CD4-positive, CD25-positive, alpha-beta regulatory T cell (primary cell): Measurements from ENCODE around the gene JSRP1. TPM values are rescaled to one million over a fixed set of nuclear protein-coding genes. Genes with fewer than 3 reads are reported as not detected.
A peak's percentile ranks its signal among the peaks of the same experiment; 100 is the strongest.

Experiments used
- ATAC-seq, 2 donors: fragments of 150-1000 bp; cut with Tn5 transposase; one replicate each; pipeline ENCODE4 v1.10.0; 2021; ENCODE audit warnings: low read depth in 2 of 2, moderate number of reproducible peaks in 2 of 2, moderate library complexity in 1 of 2
- DNase-seq, 3 donors: peaks; one replicate each; pipeline versions ENCODE4 v3.0.0 to v3.0.0-alpha.2; 2012 to 2022; ENCODE audit warnings: mixed read lengths in 1 of 3
- H3K27ac ChIP-seq: one replicate; pipeline ENCODE4 v1.7.0; 2013; ENCODE audit warnings: mild to moderate bottlenecking, low read length; ENCODE audit not compliant: insufficient read depth, poor library complexity, severe bottlenecking
- H3K27me3 ChIP-seq: one replicate; pipeline ENCODE4 v1.7.0; 2013; ENCODE audit warnings: low read length; ENCODE audit not compliant: control insufficient read depth, insufficient read depth
- H3K36me3 ChIP-seq: one replicate; pipeline ENCODE4 v1.7.0; 2013; ENCODE audit warnings: mild to moderate bottlenecking, low read length, moderate library complexity; ENCODE audit not compliant: control insufficient read depth, insufficient read depth
- H3K4me1 ChIP-seq: 2 replicates; pipeline ENCODE4 v1.7.0; 2013; ENCODE audit warnings: mild to moderate bottlenecking, low read length; ENCODE audit not compliant: insufficient read depth, control insufficient read depth, poor library complexity, severe bottlenecking
- H3K4me3 ChIP-seq: one replicate; pipeline ENCODE4 v1.7.0; 2013; ENCODE audit warnings: low read depth, mild to moderate bottlenecking, low read length, moderate library complexity
- H3K9me3 ChIP-seq, 2 experiments: 1 replicate in 1 of 2; 2 replicates in 1 of 2; pipeline ENCODE4 v1.7.0; 2013; ENCODE audit warnings: low read length in 2 of 2, mild to moderate bottlenecking in 1 of 2, moderate library complexity in 1 of 2; ENCODE audit not compliant: control insufficient read depth in 2 of 2
- H3K27ac Mint-ChIP-seq, 3 donors: one replicate each; pipeline ENCODE4 v1.8.0; 2020 to 2022; ENCODE audit warnings: mild to moderate bottlenecking in 3 of 3, mixed read lengths in 3 of 3, moderate library complexity in 2 of 3
- H3K27me3 Mint-ChIP-seq: one replicate; pipeline ENCODE4 v1.8.0; 2022; ENCODE audit warnings: mild to moderate bottlenecking, mixed read lengths
- H3K36me3 Mint-ChIP-seq: one replicate; pipeline ENCODE4 v1.8.0; 2020; ENCODE audit warnings: mixed read lengths
- H3K4me1 Mint-ChIP-seq, 4 donors: one replicate each; pipeline ENCODE4 v1.8.0; 2020 to 2022; ENCODE audit warnings: mixed read lengths in 4 of 4, mild to moderate bottlenecking in 1 of 4
- H3K4me3 Mint-ChIP-seq, 4 donors: one replicate each; pipeline ENCODE4 v1.8.0; 2020 to 2022; ENCODE audit warnings: mild to moderate bottlenecking in 4 of 4, mixed read lengths in 4 of 4, moderate library complexity in 3 of 4
- H3K9me3 Mint-ChIP-seq, 7 donors: one replicate each; pipeline ENCODE4 v1.8.0; 2020 to 2022; ENCODE audit warnings: mixed read lengths in 7 of 7, mild to moderate bottlenecking in 3 of 7, moderate library complexity in 2 of 7
- polyA plus RNA-seq, 4 donors: library from polyadenylated mRNA; unstranded; fragments of 300-500 nt; fragmentation: Illumina TruSeq; gene quantifications; one replicate each; pipeline ENCODE4 v1.2.3, GENCODE V29; 2021
- total RNA-seq: library from RNA; stranded (reverse); gene quantifications from one replicate; pipeline ENCODE4 v1.2.3, GENCODE V29; 2022

Gene JSRP1
- total and polyA plus RNA-seq, 5 donors from 2014 or later = 0.89 to 2.4 (median 1.6) TPM

DNA sequence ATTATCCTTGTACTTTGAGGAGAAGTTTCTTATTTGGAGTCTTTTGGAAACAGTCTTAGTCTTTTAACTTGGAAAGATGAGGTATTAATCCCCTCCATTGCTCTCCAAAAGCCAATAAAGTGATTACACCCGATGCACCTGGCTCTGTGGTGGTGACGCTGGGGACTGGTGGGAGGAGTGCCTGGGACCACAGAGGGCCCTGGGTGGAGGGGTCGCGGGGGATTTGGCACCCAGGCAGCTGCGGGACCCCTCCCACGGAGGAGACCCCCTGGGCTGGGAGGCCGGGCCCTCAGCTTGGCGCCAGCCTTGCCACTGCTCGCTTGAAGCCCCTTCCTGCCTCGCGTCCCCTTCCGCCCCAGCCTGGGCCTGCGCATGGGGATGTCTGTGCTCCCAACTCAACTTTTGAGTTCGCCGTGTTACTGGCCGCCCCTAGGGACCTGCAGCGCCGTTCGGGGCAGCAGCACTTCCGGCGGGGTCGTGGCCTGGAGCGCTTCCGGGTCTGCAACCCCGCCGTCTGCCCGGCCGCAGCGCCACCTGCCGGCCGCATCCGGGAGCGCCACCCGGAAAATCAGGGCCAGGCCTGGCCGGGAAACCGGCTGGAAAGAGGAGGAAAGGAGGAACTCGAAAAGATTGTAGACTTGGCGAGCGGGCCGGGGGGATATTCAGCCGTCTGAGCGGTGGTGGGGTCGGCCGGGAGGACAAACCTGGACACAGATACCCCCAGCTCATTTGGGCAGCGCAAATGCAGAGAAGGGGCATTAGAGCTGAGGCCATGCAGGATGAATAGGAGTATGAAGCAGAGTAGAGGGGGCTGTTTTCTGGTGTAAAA is 17.4 kb upstream of the JSRP1 start:
- Histone ChIP-seq H3K36me3 (no peaks in the 10 kb centered on the region), H3K9me3 (no peaks in the 10 kb centered on the region), H3K4me3 (peak overlapping the region; percentile 32), H3K27me3 (no peaks in the 10 kb centered on the region), H3K4me1 (peaks cover 41% of the 10 kb centered on the region), H3K27ac (peak overlapping the region; percentile 87)
- peak overlapping the region in 2 of 3 donors; percentile 73 to 95 for H3K27ac Mint-ChIP-seq
- H3K27me3 Mint-ChIP-seq = peaks cover 11% of the 10 kb centered on the region
- peak; percentile 75 to 88 (median 77) for DNase-seq
- H3K4me3 Mint-ChIP-seq = peak overlapping the region; percentile 63 to 99 (median 76)
- peaks cover 20% of the 10 kb centered on the region for H3K36me3 Mint-ChIP-seq
- peaks cover 0 to 3% (median 0%) of the 10 kb centered on the region in 7 donors for H3K9me3 Mint-ChIP-seq
- peak; percentile 9 to 30 for ATAC-seq
- H3K4me1 Mint-ChIP-seq = peaks cover 6 to 46% (median 20%) of the 10 kb centered on the region in 4 donors

DNA sequence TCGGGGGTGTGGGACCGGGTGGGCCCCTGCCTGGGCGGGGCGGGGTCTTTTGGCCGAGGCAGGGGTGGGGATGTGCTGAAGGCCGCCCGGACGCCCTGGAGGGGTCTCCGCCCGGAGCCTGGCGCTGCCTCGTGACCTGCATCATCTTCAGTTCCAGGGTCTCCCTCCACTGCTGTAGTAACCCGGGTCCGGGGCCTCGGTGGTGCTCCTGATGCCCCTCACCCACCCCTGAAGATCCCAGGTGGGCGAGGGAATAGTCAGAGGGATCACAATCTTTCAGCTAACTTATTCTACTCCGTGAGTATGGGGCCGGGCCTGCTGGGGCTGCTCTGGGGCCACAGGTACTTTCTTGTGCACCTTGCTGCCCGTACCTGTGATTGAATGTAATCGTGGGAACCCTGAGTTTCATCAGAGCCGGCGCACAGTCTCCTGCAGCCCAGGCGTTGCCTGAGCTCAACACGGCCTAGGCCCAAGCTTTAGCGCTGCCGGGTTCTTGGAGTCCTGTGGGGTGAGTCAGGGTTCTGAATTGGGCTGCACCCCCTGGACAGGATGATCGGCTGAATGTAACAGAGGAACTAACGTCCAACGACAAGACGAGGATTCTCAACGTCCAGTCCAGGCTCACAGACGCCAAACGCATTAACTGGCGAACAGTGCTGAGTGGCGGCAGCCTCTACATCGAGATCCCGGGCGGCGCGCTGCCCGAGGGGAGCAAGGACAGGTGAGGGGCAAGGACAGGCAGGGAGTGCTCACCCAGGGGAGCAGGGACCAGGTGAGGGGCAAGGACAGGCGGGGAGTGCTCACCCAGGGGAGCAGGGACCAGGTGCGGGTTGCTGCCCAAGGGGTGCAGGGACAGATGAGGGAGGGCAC is 15.3 kb upstream of the JSRP1 start:
- peaks cover 11% of the 10 kb centered on the region for H3K27me3 Mint-ChIP-seq
- Histone ChIP-seq H3K27ac (peak overlapping the region; percentile 87), H3K4me1 (peaks cover 41% of the 10 kb centered on the region), H3K36me3 (no peaks in the 10 kb centered on the region), H3K4me3 (peak overlapping the region; percentile 63), H3K9me3 (no peaks in the 10 kb centered on the region), H3K27me3 (no peaks in the 10 kb centered on the region)
- peaks cover 8 to 48% (median 17%) of the 10 kb centered on the region in 4 donors for H3K4me1 Mint-ChIP-seq
- H3K27ac Mint-ChIP-seq = peak overlapping the region; percentile 90 to 92 (median 91)
- H3K4me3 Mint-ChIP-seq = peak overlapping the region; percentile 91 to 99 (median 92)
- peaks cover 0 to 3% (median 0%) of the 10 kb centered on the region in 7 donors for H3K9me3 Mint-ChIP-seq
- ATAC-seq (no peak), DNase-seq (no peak)
- peaks cover 16% of the 10 kb centered on the region for H3K36me3 Mint-ChIP-seq

- Mint-ChIP-seq H3K9me3 (peaks cover 0 to 3% (median 0%) of the 10 kb centered on the region in 7 donors), H3K27ac (peak overlapping the region; percentile 63 to 87 (median 69)), H3K27me3 (peaks cover 11% of the 10 kb centered on the region), H3K36me3 (peaks cover 16% of the 10 kb centered on the region), H3K4me1 (peaks cover 8 to 50% (median 17%) of the 10 kb centered on the region in 4 donors), H3K4me3 (peak overlapping the region; percentile 91 to 99 (median 96))
- Histone ChIP-seq H3K9me3 (no peaks in the 10 kb centered on the region), H3K4me3 (no peak overlapping the region), H3K4me1 (peaks cover 41% of the 10 kb centered on the region), H3K27ac (peak overlapping the region; percentile 87), H3K36me3 (no peaks in the 10 kb centered on the region), H3K27me3 (no peaks in the 10 kb centered on the region)
- ATAC-seq (peak; percentile 3 to 4), DNase-seq (peak; percentile 61 to 73 (median 68))
These were observed 14.4 kb upstream of the JSRP1 start for GRCh38 chr19:2270423-2271233.

DNA sequence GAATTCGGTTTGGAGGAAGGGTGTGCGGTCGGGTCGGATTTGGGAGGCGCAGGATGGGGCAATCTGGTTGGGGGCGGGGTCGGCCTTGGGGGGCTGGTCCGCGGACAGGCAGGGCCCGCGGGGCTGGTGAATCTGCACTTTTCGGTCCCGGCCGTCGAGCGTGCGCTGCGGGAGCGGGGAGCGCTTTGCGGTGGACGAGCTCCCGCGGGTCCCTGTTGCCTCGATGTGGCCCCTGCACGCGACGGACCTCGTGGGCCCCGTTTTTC is 13.9 kb upstream of the JSRP1 start:
- DNase-seq (peak in 1 of 3 donors; percentile 39), ATAC-seq (no peak)
- H3K4me1 ChIP-seq = peaks cover 41% of the 10 kb centered on the region
- H3K27me3 ChIP-seq = no peaks in the 10 kb centered on the region
- Mint-ChIP-seq H3K27ac (peak overlapping the region; percentile 87 to 94 (median 93)), H3K4me3 (peak overlapping the region; percentile 91 to 99 (median 96)), H3K36me3 (peaks cover 16% of the 10 kb centered on the region), H3K27me3 (peaks cover 11% of the 10 kb centered on the region), H3K4me1 (peaks cover 8 to 48% (median 17%) of the 10 kb centered on the region in 4 donors), H3K9me3 (peaks cover 0 to 3% (median 0%) of the 10 kb centered on the region in 7 donors)
- no peaks in the 10 kb centered on the region for H3K36me3 ChIP-seq
- H3K9me3 ChIP-seq = no peaks in the 10 kb centered on the region
- peak overlapping the region; percentile 26 for H3K4me3 ChIP-seq
- H3K27ac ChIP-seq = peak overlapping the region; percentile 87

GRCh38 chr19:2269244-2270156 is 13.3 kb upstream of the JSRP1 start:
- Histone ChIP-seq H3K4me1 (peaks cover 40% of the 10 kb centered on the region), H3K27ac (peak overlapping the region; percentile 87), H3K36me3 (no peaks in the 10 kb centered on the region), H3K9me3 (no peaks in the 10 kb centered on the region), H3K27me3 (no peaks in the 10 kb centered on the region), H3K4me3 (peak overlapping the region; percentile 65)
- Mint-ChIP-seq H3K4me3 (peak overlapping the region; percentile 91 to 99 (median 96)), H3K9me3 (peaks cover 0 to 3% (median 0%) of the 10 kb centered on the region in 7 donors), H3K4me1 (peaks cover 8 to 45% (median 17%) of the 10 kb centered on the region in 4 donors), H3K27ac (peak overlapping the region; percentile 87 to 96 (median 94)), H3K27me3 (peaks cover 11% of the 10 kb centered on the region), H3K36me3 (peaks cover 16% of the 10 kb centered on the region)
- DNase-seq (peak; percentile 97 to 99 (median 97)), ATAC-seq (peak; percentile 84 to 86)

DNA sequence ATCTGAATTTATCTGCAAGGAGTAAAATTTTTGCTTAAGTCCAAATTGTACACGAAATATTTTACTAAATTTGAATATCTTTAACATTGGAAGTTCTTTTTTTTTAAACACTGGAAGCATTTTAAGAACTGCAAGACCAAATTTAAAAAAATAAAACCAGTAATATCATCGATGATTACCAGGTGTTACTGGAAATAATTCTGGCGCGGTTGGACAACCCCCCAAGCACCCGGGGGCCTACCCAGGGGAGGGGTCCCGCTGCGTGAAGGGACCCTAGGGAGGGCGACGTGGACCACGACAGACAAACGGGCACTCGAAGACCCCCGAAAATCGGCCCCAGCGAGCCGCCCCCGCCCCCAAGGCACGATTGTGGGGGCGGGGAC is 12.6 kb upstream of the JSRP1 start:
- H3K4me1 ChIP-seq = peaks cover 33% of the 10 kb centered on the region
- peaks cover 7 to 39% (median 11%) of the 10 kb centered on the region in 4 donors for H3K4me1 Mint-ChIP-seq

More for the DNA sequence above, 12.6 kb upstream of the JSRP1 start:
- H3K36me3 ChIP-seq = no peaks in the 10 kb centered on the region
- Mint-ChIP-seq H3K27me3 (peaks cover 6% of the 10 kb centered on the region), H3K4me3 (peak overlapping the region; percentile 91 to 99 (median 96)), H3K9me3 (peaks cover 0 to 3% (median 0%) of the 10 kb centered on the region in 7 donors), H3K36me3 (peaks cover 11% of the 10 kb centered on the region), H3K27ac (peak overlapping the region in 2 of 3 donors; percentile 87 to 94)
- H3K27me3 ChIP-seq = no peaks in the 10 kb centered on the region
- ATAC-seq = no peak
- no peaks in the 10 kb centered on the region for H3K9me3 ChIP-seq
- H3K4me3 ChIP-seq = peak overlapping the region; percentile 73
- peak overlapping the region; percentile 87 for H3K27ac ChIP-seq
- no peak for DNase-seq
